ENCODE results near the gene RABGAP1L.
A peak's percentile ranks its signal among the peaks of the same experiment; 100 is the strongest.

RABGAP1L gene

DNA sequence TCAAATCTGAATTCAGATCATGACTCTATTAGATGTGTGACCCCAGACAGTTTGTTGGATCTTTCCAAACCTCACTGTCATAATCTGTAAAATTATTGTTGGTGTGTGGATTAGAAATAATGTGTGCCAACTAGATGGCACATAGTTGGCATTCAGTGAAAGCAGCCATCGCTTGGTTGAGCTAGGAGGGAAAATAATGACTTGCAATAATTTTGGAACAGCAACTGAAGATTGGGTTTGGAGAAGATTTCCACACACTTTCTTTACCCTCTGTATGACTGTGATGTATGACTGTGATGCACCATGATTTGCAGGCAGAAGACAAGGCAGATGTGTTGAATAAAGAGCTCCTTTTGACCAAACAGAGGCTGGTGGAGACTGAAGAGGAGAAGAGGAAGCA lies 816.4 kb downstream of the RABGAP1L start:
- no peak overlapping the region for H3K4me3 ChIP-seq (ENCODE audit: low read depth, low read length)

DNA sequence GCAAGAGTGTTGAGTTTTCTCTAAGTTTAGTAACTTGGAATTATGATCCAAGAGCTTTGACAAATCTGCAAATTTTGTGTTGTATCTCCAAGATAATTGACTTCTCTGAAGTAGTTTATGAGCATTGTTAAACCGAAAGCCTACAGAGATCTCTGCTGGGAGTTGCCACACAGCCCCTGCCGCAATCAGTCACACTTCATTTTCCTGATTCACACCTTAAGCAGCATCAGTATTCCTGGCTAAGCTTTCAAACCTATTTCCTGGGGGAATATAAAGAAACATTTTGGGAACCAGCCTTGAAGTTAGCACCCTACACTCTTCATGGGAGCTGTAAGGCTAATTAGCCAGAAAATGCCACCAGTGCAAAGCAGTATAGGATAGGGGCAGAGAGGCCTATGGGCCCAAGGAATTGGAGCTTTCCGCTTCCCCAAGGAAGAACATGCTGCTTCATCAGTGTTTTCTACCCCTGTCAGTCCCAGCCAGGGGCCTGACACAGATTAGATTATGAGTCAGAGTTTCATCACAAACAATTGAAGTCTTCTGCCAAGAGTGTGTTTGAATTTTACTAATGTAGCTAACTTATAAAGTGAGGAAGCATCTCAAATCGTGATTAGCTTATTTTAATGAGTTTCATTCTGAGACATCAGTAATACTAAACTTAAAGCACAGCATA lies 817.3 kb downstream of the RABGAP1L start:
- no peak overlapping the region for H3K4me3 ChIP-seq (ENCODE audit: low read depth, low read length)

DNA sequence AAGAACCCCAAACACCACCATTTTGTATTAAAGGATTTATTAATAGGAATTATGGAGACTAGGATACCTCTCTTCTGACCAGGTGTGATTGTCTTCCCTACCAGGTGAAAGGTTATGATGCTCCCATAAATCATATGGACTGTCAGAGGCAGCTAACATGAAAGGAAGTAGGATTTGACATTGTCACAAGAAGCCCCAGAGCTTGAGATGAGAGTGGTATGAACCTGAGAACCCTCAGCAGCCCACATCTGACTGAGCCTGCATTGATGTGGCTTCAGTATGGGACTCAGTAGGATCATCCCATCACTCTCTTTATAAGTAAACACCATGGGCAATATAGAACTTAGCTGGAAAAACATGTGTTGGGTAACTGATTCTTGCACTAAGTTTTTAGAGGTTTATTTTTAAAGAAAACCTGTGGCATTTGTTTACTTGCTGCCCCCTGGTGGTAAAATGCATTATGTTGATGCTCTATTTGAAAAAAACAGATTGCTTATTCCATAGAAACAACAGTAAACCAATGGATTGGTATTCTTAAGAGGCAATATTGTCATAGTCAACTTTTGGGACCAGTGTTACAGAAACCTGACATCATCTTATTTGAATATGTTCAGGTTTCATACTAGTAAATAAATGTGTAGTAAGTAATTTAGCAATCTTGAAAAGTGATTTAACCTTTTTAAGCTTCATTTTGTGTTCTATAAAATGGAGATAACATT lies 823.8 kb downstream of the RABGAP1L start:
- no peak overlapping the region for H3K4me3 ChIP-seq (ENCODE audit: low read depth, low read length)

DNA sequence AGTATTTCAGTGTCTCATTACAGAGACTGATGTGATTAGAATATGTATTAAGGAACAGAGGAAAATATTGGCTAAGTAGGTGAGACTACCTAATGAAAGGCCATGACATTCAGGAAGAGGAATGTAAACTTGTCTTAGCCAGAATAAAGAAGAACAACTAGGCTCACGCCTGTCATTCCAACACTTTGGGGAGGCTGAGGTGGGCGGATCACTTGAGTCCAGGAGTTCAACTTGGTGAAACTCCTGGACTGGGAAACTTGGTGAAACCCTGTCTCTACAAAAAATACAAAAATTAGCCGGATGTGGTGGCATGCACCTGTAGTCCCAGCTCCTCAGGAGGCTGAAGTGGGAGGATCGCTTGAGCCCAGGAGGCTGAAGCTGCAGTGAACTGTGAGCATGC lies 825.6 kb downstream of the RABGAP1L start:
- no peak overlapping the region for H3K4me3 ChIP-seq (ENCODE audit: low read depth, low read length)

DNA sequence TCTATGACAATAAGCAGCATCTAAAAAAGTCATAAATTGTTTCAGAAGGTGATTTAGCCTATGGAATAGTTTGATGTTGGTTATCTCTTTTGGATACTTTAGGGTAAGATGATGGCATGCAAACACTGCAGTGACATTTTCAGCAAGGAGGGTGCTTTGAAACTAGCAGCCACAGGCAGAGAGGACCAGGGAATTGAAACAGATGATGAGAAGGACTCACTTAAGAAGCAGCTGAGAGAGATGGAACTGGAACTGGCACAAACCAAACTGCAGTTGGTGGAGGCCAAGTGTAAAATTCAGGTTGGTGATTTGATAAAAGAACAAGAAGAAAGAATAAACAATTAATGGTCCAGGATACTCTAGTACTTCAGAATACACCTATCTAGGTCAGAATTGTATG lies 829.2 kb downstream of the RABGAP1L start:
- H3K4me3 ChIP-seq (ENCODE audit: low read depth, low read length): no peak overlapping the region

DNA sequence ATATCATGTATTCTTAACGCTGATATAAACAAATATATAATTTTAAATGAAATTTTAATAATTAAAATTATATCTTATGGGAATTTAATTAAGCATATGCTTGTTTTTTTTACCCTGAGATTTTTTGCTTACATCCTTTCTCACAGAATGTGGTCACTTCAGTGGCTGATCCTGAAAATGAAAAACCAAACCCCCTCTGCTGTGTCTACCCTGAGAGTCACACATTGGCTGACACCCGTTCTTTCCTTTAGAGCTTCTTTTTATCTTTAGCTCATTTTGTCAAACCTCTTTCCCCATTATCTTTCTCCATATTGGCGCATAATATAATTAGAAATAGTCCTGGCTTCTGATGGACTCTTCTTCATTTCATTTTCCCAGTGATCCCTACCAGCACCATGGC lies 829.7 kb downstream of the RABGAP1L start:
- H3K4me3 ChIP-seq (ENCODE audit: low read depth, low read length): no peak overlapping the region

DNA sequence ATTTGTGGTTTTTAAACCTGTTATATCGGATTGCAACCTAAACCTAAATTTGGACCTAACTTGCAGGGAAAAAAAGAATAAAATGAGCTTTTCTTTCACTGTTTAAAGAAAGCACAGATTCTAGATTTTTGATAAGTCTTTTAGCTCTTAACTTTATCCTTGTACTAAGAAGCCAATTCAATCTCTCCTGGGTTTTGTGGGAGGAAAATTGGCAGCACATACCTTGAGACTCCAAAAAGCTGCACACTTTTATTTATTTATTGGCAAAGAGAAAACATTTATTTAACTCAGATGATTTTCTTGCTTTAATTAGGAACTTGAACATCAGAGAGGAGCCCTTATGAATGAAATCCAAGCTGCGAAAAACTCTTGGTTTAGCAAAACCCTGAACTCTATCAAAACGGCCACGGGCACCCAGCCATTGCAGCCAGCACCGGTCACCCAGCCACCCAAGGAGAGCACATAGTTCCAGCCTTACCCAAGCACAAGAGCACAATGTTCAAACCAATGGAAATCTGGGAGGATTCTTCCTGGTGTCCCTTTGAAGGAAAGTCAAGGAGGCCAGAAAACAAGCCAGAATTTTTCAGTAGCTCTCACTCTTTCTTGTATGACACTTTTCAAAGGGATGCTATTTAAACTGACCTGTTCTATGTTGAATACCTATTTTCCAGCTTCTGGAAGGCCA lies 830.4 kb downstream of the RABGAP1L start:
- no peak overlapping the region for H3K4me3 ChIP-seq (ENCODE audit: low read depth, low read length)

DNA sequence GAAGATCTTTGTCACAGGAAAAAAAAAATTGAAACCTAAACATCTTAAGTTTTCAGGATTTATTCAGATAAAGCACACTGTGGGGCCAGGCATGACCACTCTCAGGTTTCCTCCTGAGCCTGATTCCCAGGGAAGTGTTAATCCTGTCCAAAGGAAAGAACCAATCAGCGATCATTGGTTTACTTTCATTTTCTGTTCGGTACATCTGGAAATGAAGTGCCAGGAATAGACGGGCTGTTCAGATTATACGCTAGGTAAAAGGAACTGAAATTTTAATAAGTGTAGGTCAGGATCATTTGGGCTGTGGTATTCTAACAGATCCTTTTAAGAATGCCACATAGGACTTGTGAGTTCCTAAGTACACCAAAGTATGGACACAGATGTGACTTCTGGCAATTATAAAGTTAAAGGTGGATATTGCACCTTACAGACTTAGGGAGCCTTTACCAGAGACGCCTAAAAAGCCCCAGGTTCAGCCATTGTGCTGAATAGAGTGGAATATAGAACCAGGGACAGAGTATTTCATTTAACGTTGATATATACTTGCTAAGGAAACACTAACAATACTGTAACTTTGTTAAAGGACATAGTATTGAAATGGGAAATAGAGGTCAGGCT lies 831.2 kb downstream of the RABGAP1L start:
- H3K4me3 ChIP-seq (ENCODE audit: low read depth, low read length): no peak overlapping the region

DNA sequence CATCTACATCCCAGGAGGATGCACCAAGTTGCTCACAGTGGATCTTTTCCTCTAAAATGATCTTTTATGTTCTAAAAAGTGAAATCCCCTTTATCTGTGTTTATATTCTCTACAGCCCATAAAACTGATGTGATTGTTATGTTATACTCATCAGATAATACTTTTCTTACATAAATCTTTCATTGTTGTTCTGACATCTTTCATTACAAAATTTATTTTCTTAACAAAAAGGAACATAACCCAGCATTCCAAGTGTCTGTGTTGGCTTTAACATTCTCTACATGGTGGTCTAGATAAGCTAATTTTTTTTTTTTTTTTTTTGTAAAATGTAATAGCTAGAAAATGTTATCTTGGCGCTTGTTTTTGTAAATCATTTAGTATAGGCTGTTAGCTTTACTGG lies 832.2 kb downstream of the RABGAP1L start:
- no peak overlapping the region for H3K4me3 ChIP-seq (ENCODE audit: low read depth, low read length)

DNA sequence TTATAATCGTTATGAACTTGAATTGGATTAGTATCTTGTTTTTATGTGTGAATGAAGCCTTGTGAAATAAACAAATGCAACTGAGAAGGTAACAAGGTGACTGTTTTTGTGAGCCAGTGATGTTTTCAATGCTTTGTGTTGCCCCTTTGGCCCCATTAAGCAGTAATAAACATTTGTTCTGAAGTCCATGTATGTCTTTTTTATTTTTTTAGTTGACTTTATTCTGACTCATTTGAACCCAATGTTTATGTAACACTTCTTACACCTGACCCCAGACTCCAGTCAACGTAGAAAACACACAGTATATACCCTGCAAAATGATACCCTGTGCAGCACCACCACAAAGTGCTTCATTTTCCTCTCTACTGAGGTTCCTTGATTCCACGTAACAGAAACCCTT lies 835.8 kb downstream of the RABGAP1L start:
- H3K4me3 ChIP-seq (ENCODE audit: low read depth, low read length): no peak overlapping the region

DNA sequence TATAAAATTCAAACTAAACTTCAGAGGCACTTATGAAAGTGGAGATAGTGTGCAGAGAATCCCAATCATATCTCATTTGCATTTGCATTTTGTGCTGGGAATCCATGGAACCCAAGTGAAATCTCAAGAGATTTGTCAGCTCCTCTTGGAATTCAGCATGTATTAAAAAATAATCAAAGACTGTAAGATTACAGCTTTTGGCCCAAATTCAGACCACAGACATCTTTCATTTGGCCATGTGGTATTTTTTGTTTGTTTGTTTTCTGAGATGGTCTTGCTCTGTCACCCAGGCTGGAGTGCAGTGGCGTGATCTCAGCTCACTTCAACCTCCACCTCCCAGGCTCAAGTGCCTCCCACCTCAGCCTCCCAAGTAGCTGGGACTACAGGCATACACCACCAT lies 836.6 kb downstream of the RABGAP1L start:
- no peak overlapping the region for H3K4me3 ChIP-seq (ENCODE audit: low read depth, low read length)

DNA sequence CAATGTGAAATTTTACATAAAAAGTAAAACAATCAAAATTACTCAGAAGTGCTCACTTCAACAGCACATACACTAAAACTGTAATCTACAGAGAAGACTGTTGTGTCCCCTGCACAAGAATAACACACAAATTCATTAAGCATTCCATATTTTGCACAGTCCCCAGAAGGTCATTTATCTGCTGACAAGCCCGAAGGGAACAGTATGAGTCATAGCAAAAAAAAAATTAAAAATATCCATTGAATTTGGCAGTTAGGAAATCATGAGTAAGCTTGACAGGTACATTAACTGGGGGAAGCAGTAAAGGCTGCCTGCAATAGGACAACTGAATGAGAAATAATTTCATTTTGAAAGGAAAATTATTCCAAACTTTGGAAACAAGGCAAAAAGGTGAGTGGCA lies 837.2 kb downstream of the RABGAP1L start:
- H3K4me3 ChIP-seq (ENCODE audit: low read depth, low read length): no peak overlapping the region

DNA sequence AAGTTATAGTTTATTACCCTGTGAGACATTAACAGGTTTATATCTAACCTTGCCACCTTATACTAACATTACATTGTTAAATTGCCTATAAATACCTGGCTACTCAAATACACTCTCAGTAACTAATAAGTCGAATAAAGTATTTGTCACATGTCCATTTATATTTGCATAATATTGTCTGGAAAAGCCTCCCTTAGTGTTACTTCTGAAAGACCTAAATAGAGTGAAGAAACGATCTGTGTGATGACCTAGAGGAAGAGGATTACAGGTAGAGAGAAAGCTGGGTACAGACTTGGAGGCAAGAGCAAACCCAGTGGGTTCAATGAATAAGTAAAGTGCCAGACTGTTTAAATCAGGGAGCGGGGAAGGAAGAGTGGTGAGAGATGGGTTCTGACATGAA lies 837.7 kb downstream of the RABGAP1L start:
- H3K4me3 ChIP-seq (ENCODE audit: low read depth, low read length): no peak overlapping the region

DNA sequence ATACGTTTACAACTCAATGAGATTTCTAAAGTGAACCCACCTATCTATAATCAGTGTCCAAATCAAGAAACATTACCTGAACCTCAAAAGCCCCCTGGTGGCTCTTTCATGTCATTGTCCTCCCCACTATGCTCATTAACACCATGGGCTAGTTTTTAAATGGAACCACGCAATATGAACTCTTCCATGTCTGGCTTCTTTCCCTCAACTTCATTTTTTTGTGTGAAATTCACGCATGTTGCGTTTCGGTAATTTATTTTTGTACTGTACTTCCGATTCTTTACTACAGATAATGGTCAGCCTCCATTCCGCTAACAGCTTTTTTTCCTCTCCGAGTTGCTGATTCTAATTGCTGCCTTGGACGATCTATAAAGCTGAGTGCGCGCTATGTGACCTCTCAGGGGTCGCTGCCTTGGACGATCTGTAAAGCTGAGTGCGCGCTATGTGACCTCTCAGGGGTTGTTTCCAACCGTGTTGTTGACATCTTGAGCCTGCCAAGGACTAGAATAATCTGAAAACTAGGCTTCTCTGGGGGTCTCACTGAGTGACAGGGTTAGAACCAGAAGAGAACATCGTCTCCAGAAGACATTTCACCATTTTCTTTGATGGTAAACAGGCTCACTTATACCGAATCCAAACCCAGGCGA lies 839.4 kb downstream of the RABGAP1L start:
- H3K4me3 ChIP-seq (ENCODE audit: low read depth, low read length): peak overlapping the region; percentile 97

DNA sequence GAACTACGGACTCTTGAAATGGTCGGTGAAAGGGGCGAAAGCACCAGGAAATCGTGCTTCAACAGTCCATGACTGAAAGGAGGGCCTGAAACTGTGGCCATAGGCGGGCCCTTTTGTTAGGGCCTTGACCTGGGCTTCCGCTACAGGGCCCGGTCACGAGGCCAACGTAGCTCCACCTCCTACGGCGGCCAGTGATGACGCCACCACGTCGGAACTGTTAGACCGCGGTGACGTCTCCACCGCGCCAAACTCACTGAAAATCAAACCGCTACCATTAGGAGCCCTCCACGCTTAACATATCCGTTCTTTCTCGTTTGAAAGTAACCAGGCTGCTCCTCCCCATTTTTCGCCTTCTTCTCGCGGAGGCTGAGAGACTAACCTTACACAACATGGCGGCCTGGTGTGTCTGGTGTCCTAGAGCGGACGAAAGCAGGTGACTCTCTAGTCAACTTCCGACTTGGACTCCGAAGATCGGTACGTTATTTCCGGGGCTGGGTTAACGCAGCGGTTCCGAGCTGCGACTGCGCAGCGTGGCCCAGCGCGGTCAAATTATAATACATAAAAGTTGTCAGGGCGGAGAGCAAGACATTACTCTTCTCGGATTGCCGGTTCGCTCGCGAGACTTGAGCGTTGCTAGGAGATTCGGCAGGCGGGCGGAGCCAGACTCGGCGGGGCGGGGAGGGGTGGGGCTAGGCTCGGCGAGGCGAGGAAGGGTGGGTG lies 840.1 kb downstream of the RABGAP1L start:
- H3K4me3 ChIP-seq (ENCODE audit: low read depth, low read length): peak overlapping the region; percentile 97

DNA sequence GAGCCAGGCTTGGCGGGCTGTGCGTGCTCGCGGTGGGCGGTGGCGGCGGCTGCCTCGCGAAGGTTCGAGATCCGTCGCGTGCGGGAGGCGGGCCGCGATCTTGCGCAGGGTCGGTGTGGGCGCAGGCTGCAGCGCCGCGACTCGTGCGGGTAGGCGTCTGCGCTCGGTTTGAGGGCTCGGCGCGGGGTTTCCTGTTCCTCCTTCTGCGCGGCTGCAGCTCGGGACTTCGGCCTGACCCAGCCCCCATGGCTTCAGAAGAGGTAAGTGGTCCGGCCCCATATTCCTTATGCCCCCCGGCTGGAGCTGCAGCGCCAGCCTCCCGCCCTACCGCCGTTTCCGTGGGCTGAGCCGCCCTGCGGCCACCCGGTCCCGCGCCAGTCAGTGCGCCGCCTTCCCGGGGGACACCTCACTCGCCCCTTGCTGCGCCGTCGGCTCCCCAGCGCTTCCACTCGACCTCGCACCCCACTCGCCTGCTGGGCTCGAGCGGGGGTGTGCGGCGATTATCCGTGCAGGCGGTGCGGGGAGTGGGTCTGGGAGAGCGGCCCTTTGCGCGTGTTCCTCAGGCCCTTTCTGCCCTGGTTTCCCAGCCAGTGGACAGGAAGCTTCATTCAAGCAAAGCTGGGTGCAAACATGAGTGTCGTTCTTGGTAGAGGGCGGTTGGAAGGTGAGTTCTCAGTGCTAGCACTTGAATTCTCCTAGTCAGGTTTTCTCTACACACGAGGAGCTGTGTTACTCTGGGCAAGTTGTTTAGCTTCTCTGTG lies 840.8 kb downstream of the RABGAP1L start, which contains the start of gene CACYBP:
TSS of gene CACYBP (plus strand) at position 12 of the 761 bp plus-strand sequence. CDS start at position 246, 234 bp downstream.
- peak within 1 kb of the TSS; percentile 97 for H3K4me3 ChIP-seq (ENCODE audit: low read depth, low read length)

DNA sequence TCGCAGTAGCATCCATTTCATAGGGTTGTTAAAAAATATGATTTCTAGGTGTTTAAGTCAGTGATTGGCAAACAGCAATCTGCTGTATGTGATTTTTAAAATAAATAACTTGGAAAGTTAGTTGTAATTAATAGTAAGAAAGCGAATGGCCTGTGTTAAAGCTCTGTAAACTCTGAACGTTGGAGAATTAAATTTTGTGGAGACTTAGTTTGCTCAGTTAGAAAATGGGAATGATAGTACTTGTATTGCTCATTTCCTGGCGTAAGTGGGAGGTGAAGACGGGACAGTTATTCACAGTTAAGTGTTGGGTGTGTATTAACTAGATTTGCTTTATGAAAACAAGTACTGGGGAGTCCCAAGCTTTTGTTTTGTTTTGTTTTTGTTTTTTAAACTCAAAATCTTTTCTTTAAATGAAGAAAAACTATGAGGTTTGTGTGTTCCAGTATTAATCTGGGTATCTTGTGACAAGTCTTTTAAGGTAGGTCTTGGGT lies 841.4 kb downstream of the RABGAP1L start:
- peak overlapping the region; percentile 96 for H3K4me3 ChIP-seq (ENCODE audit: low read depth, low read length)

DNA sequence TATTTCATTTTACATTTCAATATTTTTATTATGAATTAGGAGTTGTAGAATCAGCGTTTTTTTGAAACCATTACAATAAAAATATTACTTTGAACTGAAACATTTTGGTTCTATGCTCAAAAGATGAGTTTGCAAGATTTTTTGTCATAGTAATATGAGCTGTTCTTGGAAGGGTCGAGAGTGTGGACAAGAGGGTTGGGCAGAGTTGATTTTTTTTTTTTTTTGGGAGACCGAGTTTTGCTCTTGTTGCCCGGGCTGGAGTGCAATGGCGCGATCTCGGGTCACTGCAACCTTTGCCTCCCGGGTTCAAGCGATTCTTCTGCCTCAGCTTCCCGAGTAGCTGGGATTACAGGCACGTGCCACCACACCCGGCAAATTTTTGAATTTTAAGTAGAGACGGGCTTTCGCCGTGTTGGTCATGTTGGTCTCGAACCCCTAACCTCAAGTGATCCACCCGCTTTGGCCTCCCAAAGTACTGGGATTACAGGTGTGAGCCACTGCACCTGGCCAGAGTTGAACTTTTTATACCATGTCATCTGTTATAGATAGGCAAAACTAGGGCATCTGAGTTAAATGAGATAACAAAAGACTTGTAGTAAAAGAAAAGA lies 843.7 kb downstream of the RABGAP1L start:
- no peak overlapping the region for H3K4me3 ChIP-seq (ENCODE audit: low read depth, low read length)

DNA sequence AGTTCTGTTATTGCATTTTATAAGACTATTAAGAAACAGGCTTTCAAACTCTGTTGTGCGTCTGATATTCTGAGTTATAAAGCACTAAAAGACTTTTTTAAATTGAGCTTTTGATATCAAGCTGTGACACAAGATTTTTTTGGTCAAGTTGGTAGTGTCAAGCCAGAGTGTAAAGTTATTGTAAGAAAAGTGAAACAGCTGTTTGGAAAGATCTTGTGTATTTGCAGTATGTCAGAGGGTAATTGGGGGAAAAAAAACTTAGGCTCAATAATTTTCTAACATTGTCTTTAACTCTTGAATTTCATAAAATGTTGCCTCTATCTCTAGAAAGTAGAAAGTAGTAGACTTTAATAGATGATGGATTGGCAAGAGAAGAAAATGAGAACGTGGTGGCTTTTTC lies 844.2 kb downstream of the RABGAP1L start:
- H3K4me3 ChIP-seq (ENCODE audit: low read depth, low read length): no peak overlapping the region
